Muscle of arm (tissue), 12 donors: ENCODE measurements around the gene MAP7D1. TPM values are rescaled to one million over a fixed set of nuclear protein-coding genes. Genes with fewer than 3 reads are reported as not detected.
"Not testable (repeated sequence)": the region's sequence is repeated elsewhere in the genome, so short reads cannot be mapped to it uniquely, and the experiment has no call there.

Experiments
- DNase-seq: peaks from one replicate; pipeline ENCODE4 v3.0.0-alpha.2; 2013
- polyA plus RNA-seq, 12 donors: library from polyadenylated mRNA; unstranded; fragments of 120-200 nt; gene quantifications; one replicate each; pipeline ENCODE4 v1.2.1, GENCODE V29; 2013; ENCODE audit not compliant: insufficient read length in 12 of 12

The MAP7D1 gene
- polyA plus RNA-seq, 12 donors, result 110 to 204 (median 130) TPM; not detected in 1

GRCh38 chr1:36166938-36167905 lies 11.3 kb downstream of the MAP7D1 start:
- no peak for DNase-seq

- no peak for DNase-seq
Measured at GRCh38 chr1:36168514-36168913, 12.6 kb downstream of the MAP7D1 start.

DNA sequence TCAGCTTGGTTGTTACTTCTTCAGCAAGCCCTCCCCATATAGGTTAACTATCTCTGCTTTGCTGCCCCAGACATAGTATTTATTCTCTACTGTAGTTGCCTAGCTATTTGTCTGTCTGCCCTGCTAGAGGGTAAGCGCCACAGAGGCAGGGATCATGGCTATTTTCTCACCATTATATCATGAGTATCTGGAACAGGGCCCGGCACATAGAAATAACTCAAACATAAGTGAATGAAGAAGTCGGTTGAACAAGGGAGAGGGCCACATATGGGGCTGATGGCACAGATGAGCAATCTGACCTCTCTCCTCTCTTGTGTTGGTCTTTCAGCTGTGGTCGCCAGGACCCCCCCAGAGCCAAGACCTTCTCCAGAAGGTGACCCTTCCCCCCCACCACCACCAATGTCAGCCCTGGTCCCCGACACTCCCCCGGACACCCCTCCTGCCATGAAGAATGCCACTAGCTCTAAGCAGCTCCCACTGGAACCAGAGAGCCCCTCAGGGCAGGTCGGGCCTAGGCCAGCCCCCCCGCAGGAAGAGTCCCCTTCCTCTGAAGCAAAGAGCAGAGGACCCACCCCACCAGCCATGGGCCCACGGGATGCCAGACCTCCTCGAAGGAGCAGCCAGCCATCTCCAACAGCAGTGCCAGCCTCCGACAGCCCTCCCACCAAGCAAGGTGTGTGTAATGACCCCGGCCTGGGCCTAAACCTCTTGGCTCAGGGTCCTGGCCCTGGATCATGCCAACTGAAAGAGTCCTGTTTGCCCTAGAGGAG lies 14.9 kb downstream of the MAP7D1 start:
- DNase-seq, result no peak

GRCh38 chr1:36172017-36172747 lies 16.2 kb downstream of the MAP7D1 start:
- DNase-seq, result no peak

- DNase-seq, result no peak
Measured at GRCh38 chr1:36172983-36173382, 17.0 kb downstream of the MAP7D1 start.

GRCh38 chr1:36174713-36175112 lies 18.8 kb downstream of the MAP7D1 start:
- no peak for DNase-seq

DNA sequence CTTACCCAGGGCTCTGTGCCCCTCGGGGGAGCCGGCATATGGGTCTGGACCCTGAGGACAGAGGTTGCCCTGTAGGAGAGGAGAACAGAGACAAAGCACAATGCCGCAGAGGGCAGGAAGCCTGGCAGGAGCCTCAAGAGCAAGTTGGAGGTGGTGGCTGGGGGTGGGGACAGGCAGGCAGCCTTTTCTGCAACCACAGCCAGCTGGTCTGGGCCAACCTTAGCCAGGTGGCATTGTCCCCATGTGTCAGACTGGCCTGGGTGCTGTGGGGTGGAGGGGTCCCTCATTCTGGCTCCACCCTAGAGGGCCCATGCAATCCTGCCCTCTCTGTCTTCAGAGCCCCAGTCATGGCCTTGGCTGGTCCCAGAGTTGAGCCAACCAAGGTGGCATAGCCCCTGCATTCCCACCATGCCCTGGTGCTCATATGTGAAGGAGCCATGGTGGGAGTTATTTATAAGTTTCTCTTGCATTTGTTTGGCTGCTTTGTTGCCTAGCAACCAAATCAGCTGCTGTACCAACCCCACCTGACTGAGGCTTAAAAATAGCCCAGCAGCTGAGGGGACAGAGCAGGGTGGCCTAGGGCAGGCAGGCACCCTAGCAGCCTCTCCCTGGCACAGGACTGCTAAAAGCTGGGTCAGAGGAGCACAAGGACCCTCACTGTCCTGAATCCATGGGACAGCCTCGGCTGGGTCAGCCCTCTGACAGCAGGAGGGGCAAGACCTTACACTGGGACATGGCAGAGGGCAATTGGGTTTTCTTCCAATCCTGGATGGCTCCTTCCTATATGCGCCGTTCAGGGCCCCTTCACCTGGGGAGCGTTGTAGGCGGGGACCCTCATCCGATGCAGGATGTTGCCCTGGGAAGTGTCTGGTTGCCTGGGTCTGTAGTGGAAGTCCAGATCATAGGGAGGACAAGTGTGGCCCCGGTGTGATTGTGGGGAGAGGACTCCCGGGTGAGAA lies 19.5 kb downstream of the MAP7D1 start:
- no peak for DNase-seq

GRCh38 chr1:36176106-36176949 lies 20.4 kb downstream of the MAP7D1 start:
- DNase-seq, result no peak

DNA sequence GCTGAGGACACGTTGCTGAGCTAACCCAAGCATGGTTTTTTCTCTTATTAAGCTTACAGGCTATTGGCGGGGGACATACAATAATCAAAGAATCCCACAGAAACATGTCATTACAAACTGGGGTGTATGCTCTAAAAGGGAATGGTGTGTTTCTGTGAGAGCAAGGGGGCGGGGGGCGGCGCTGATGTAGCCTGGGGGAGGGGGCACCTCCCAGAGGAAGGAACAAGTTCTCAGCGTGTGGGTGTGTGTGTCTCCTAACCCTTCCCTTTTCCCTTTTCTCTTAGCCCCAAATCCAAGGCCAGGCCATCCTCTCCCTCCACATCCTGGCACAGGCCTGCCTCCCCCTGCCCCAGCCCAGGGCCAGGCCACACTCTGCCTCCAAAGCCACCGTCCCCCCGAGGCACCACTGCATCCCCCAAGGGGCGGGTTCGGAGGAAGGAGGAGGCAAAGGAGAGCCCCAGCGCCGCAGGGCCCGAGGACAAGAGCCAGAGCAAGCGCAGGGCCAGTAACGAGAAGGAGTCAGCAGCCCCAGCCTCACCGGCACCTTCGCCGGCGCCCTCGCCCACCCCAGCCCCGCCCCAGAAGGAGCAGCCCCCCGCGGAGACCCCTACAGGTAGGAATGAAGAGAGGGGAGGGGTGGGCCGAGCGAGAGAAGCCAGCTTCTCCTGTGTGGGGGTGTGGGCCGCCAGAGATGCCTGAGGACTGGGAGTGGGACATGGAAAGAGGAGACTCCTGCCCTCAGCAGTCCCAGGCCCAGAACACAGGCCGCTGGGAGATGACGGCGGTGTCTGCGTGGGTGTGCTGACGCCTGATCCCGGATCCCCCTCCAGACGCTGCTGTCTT lies 21.9 kb downstream of the MAP7D1 start:
- no peak for DNase-seq

- no peak for DNase-seq
Measured at GRCh38 chr1:36178471-36179219, 22.7 kb downstream of the MAP7D1 start.

DNA sequence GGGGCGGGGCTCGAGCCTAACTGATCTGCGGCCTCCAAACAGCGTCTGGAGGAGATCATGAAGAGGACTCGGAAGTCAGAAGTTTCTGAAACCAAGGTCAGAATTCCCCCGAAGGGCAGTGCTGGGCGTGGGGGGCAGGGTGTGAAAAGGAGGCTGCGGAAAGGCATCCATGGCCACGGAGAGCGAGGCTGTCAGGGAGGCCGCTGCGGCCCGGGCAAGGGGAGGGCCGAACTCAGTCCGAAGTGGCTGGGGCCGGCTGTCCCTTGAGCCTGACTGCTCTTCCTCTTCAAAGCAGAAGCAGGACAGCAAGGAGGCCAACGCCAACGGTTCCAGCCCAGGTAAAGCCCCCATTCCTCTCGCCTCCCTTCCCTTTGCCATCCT lies 23.2 kb downstream of the MAP7D1 start:
- DNase-seq, result no peak

- DNase-seq, result no peak
Measured at GRCh38 chr1:36182734-36183133, 26.8 kb downstream of the MAP7D1 start.

GRCh38 chr1:36183309-36183856 lies 27.4 kb downstream of the MAP7D1 start:
- DNase-seq, result no peak

DNA sequence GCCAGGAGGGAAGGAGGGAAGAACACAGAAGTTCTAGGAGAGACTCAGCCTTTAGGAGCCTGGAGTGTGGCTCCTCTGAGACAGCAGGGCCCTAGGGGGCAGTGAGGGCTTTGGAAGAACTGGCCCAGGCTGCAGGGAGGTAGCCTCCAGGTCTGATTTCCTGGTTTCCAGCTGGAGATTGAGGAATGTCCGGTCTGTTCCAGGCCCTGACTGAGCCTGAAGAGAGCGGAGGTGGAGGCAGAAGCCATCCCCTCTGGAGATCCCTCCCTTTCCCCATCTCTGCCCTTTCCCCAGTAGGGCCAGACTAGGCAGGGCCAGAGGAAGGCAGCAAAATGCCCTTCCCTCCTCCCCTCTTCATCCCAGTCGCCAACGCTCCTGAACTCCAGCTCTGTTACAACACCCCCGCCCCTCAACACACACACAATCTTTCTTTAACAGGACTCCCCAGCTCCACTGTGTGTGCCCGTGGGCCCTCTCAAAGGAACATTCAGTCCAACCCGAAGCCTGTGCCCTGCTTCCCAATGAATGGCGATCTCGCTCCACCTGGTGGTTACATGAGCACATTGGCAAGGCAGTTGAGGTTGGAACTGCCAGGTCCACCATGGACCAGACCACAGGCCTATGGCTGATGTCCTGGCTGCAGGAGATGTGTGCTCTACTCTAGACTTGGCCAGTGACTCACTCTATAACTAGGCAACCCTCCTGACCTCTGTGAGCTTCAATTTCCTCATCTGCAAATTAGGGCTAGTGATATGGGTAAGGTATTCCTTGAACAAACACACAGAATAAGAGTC lies 32.0 kb downstream of the MAP7D1 start:
- DNase-seq, result peak; percentile 79

DNA sequence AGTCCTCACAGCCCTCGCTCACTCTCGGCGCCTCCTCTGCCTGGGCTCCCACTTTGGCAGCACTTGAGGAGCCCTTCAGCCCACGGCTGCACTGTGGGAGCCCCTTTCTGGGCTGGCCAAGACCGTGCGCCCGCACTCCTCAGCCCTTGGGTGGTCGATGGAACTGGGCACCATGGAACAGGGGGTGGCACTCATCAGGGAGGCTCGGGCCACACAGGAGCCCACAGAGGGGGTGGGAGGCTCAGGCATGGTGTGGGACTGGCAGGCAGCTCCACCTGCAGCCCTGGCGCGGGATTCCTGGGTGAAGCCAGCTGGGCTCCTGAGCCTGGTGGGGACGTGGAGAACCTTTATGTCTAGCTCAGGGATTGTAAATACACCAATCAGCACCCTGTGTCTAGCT lies 40.8 kb downstream of the MAP7D1 start:
- not testable (repeated sequence) for DNase-seq

- DNase-seq, result no peak
Measured at GRCh38 chr1:36198641-36199040, 42.7 kb downstream of the MAP7D1 start.
